Natural killer cell (primary cell): Measurements from ENCODE around the gene ZNF783. TPM values are rescaled to one million over a fixed set of nuclear protein-coding genes. Genes with fewer than 3 reads are reported as not detected.
"Not testable (repeated sequence)": the region's sequence is repeated elsewhere in the genome, so short reads cannot be mapped to it uniquely, and the experiment has no call there.

Experiments
- ATAC-seq, 3 donors: fragments of 150-1000 bp in 2 of 3; fragments of 200-7000 bp in 1 of 3; cut with Tn5 transposase; 1 replicate in 1 of 3; 2 replicates in 2 of 3; pipeline ENCODE4 v1.10.0; 2021; ENCODE audit warnings: mild to moderate bottlenecking in 2 of 3, moderate library complexity in 2 of 3
- DNase-seq, 2 donors: peaks; one replicate each; pipeline versions ENCODE4 v3.0.0 to v3.0.0-alpha.2; 2013 to 2021; ENCODE audit warnings: mixed read lengths in 1 of 2
- H3K27ac ChIP-seq: one replicate; pipeline ENCODE4 v1.5.1; 2013; ENCODE audit warnings: mild to moderate bottlenecking, low read length
- H3K27me3 ChIP-seq: one replicate; pipeline ENCODE4 v1.6.1; 2013; ENCODE audit warnings: low read length; ENCODE audit not compliant: control insufficient read depth, insufficient read depth
- H3K36me3 ChIP-seq: one replicate; pipeline ENCODE4 v1.6.1; 2013; ENCODE audit warnings: low read length; ENCODE audit not compliant: control insufficient read depth, insufficient read depth
- H3K4me1 ChIP-seq: one replicate; pipeline ENCODE4 v1.6.1; 2013; ENCODE audit warnings: low read length; ENCODE audit not compliant: control insufficient read depth, insufficient read depth
- H3K4me3 ChIP-seq: one replicate; pipeline ENCODE4 v1.5.1; 2013; ENCODE audit warnings: low read length
- H3K9me3 ChIP-seq: one replicate; pipeline ENCODE4 v1.6.1; 2013; ENCODE audit warnings: low read length; ENCODE audit not compliant: control insufficient read depth, insufficient read depth
- H3K27ac Mint-ChIP-seq, 2 donors: one replicate each; pipeline ENCODE4 v1.8.0; 2022; ENCODE audit warnings: mild to moderate bottlenecking in 2 of 2, mixed read lengths in 2 of 2, moderate library complexity in 1 of 2
- H3K27me3 Mint-ChIP-seq, 2 donors: one replicate each; pipeline ENCODE4 v1.8.0; 2022; ENCODE audit warnings: low read depth in 2 of 2, mixed read lengths in 2 of 2
- H3K36me3 Mint-ChIP-seq: one replicate; pipeline ENCODE4 v1.8.0; 2022; ENCODE audit warnings: mixed read lengths
- H3K4me1 Mint-ChIP-seq, 2 donors: one replicate each; pipeline ENCODE4 v1.8.0; 2022; ENCODE audit warnings: mixed read lengths in 2 of 2
- H3K4me3 Mint-ChIP-seq: one replicate; pipeline ENCODE4 v1.8.0; 2022; ENCODE audit warnings: mild to moderate bottlenecking, moderate library complexity, mixed read lengths
- H3K9me3 Mint-ChIP-seq, 2 donors: one replicate each; pipeline ENCODE4 v1.8.0; 2022; ENCODE audit warnings: mixed read lengths in 2 of 2
- WGBS: methylation state at CpG from one replicate; pipeline ENCODE4 v1.1.7; 2013; ENCODE audit warnings: missing lambda C conversion rate; ENCODE audit not compliant: insufficient coverage; 5-methylcytosine and 5-hydroxymethylcytosine counted together
- intact Hi-C: fragments of 100-400 bp; cut with micrococcal nuclease; formaldehyde crosslinking; loops from one replicate; pipeline ENCODE4 v1.14.2; 2022
- total RNA-seq, 4 donors: library from RNA; stranded (reverse); fragments of 120-200 nt in 1 of 4; gene quantifications; one replicate each; pipeline versions ENCODE4 v1.2.3 to v1.2.4, GENCODE V29; 2013 to 2022
- TF ChIP-seq, protein P1 (sequence below): fragments of 200-600 bp; IDR thresholded peaks from one replicate; pipeline ENCODE4 v1.8.0; 2022; ENCODE audit warnings: antibody characterized with exemption

Gene ZNF783
- total RNA-seq, 3 donors from 2014 or later (not counting 1 experiment from before 2014, with no cell fraction given) = 24.0 to 29.8 (median 28.3) TPM

DNA sequence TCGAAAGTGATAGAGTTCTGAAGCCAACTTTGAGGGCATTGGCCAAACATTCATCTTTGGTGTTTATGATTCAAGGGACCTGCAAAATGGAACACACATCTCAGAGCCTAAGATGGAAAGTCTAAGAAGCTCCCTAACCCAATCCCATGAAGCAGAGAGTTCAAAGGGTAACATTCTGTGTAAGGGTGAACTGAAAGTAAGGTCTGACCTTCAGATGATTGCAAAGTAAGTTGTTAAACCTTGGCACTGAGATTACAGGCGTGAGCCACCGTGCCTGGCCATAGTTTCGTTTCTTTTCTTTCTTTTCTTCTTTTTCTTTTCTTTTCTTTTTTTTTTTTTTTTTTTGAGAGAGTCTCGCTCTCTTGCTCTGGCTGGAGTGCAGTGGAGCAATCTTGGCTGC lies 20.3 kb upstream of the ZNF783 start:
- TF ChIP-seq, protein P1, sequence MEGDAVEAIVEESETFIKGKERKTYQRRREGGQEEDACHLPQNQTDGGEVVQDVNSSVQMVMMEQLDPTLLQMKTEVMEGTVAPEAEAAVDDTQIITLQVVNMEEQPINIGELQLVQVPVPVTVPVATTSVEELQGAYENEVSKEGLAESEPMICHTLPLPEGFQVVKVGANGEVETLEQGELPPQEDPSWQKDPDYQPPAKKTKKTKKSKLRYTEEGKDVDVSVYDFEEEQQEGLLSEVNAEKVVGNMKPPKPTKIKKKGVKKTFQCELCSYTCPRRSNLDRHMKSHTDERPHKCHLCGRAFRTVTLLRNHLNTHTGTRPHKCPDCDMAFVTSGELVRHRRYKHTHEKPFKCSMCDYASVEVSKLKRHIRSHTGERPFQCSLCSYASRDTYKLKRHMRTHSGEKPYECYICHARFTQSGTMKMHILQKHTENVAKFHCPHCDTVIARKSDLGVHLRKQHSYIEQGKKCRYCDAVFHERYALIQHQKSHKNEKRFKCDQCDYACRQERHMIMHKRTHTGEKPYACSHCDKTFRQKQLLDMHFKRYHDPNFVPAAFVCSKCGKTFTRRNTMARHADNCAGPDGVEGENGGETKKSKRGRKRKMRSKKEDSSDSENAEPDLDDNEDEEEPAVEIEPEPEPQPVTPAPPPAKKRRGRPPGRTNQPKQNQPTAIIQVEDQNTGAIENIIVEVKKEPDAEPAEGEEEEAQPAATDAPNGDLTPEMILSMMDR = no peak
- Mint-ChIP-seq H3K4me3 (peak overlapping the region; percentile 25), H3K36me3 (peaks cover 8% of the 10 kb centered on the region), H3K27ac (no peak overlapping the region), H3K27me3 (peaks cover 0 to 4% of the 10 kb centered on the region in 2 donors), H3K9me3 (peaks cover 0 to 5% of the 10 kb centered on the region in 2 donors), H3K4me1 (peaks cover 28 to 33% of the 10 kb centered on the region in 2 donors)
- Histone ChIP-seq H3K27me3 (peaks cover 2% of the 10 kb centered on the region), H3K36me3 (no peaks in the 10 kb centered on the region), H3K27ac (no peak overlapping the region), H3K4me1 (peaks cover 18% of the 10 kb centered on the region), H3K4me3 (no peak overlapping the region), H3K9me3 (no peaks in the 10 kb centered on the region)
- no peak for DNase-seq
- intact Hi-C loops = no loop called here
- no peak for ATAC-seq
- WGBS = 97% methylated on average over 5 of the region's 5 CpGs

DNA sequence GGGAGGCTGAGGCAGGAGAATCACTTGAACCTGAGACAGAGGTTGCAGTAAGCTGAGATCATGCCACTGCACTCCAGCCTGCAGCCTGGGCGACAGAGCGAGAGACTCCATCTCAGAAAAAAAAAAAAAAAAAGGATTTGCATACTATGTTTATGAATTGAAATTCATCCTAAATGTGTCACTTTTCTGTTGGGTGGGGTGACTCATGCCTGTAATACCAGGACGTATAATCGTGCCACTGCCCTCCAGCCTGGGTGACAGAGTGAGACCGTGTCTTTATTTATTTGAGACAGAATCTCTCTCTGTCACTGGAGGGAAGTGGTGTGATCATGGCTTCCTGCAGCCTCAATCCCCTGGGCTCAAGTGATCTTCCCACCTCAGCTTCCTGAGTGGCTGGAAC lies 16.8 kb upstream of the ZNF783 start:
- H3K4me1 ChIP-seq = peaks cover 9% of the 10 kb centered on the region
- no peaks in the 10 kb centered on the region for H3K36me3 ChIP-seq
- ATAC-seq = no peak
- TF ChIP-seq, protein P1 = no peak
- no peak overlapping the region for H3K4me3 ChIP-seq
- H3K9me3 Mint-ChIP-seq = peaks cover 0 to 5% of the 10 kb centered on the region in 2 donors
- H3K27me3 ChIP-seq = no peaks in the 10 kb centered on the region
- no peaks in the 10 kb centered on the region for H3K9me3 ChIP-seq
- no peaks in the 10 kb centered on the region for H3K27me3 Mint-ChIP-seq
- intact Hi-C loops = no loop called here
- peaks cover 8% of the 10 kb centered on the region for H3K36me3 Mint-ChIP-seq
- no peak for DNase-seq
- H3K4me1 Mint-ChIP-seq = peaks cover 28 to 32% of the 10 kb centered on the region in 2 donors
- WGBS = 40% methylated on average over 5 of the region's 5 CpGs
- H3K27ac ChIP-seq = no peak overlapping the region
- H3K27ac Mint-ChIP-seq = no peak overlapping the region
- no peak overlapping the region for H3K4me3 Mint-ChIP-seq

DNA sequence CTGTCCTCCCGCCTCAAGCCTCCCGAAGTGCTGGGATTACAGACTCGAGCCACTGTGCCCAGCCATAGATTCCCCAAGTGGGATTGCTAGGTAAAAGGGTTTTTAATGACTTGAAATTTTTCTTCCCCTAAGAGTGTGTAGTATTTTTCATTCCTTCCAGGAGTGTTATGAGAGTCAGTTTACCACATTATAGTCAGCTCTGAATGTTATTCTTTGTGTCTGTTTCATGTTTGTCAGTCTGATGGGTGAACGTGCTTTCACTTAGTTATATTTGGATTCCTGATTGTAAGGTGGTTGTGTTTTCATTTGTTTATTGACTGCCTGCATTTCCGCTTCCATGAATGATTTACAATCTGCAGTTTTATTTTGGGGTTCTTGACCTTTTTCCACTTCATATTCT lies 16.3 kb upstream of the ZNF783 start:
- Histone ChIP-seq H3K27ac (no peak overlapping the region), H3K36me3 (peaks cover 4% of the 10 kb centered on the region), H3K4me3 (no peak overlapping the region), H3K4me1 (peaks cover 4% of the 10 kb centered on the region), H3K9me3 (no peaks in the 10 kb centered on the region), H3K27me3 (no peaks in the 10 kb centered on the region)
- ATAC-seq = no peak
- Mint-ChIP-seq H3K27me3 (no peaks in the 10 kb centered on the region), H3K4me3 (no peak overlapping the region), H3K4me1 (peaks cover 23 to 27% of the 10 kb centered on the region in 2 donors), H3K27ac (no peak overlapping the region), H3K36me3 (peaks cover 8% of the 10 kb centered on the region), H3K9me3 (peaks cover 0 to 5% of the 10 kb centered on the region in 2 donors)
- no peak for DNase-seq
- TF ChIP-seq, protein P1 = no peak
- intact Hi-C loops = no loop called here
- WGBS = 84% methylated on average over 3 of the region's 5 CpGs

DNA sequence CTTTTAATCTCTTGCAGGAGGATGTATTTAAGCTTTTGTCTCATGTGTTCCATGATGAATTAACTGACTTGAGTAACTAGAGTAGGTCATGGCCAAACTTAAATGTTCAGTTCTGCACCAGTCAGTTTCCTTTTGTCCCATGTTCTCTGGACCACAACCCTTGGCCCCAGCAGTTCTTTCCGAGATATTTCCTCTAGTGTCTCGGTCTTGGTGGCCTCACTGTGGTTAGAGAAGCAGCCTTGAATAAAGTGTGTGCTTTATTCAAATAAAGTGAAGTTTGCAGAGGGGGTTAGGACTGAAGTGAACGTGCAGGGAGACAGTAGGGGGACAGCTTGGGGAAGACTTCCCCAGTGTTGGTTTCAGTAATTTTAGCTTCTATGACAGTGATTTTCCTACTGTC lies 13.2 kb upstream of the ZNF783 start:
- TF ChIP-seq, protein P1 = no peak
- intact Hi-C loops = no loop called here
- 56% methylated on average over 3 of the region's 3 CpGs for WGBS
- no peaks in the 10 kb centered on the region for H3K27me3 Mint-ChIP-seq
- Histone ChIP-seq H3K9me3 (no peaks in the 10 kb centered on the region), H3K36me3 (peaks cover 29% of the 10 kb centered on the region), H3K27ac (no peak overlapping the region), H3K4me1 (no peaks in the 10 kb centered on the region), H3K4me3 (no peak overlapping the region), H3K27me3 (no peaks in the 10 kb centered on the region)
- H3K36me3 Mint-ChIP-seq = no peaks in the 10 kb centered on the region
- no peak overlapping the region for H3K27ac Mint-ChIP-seq
- DNase-seq (no peak), ATAC-seq (no peak)
- H3K4me1 Mint-ChIP-seq = peaks cover 13 to 24% of the 10 kb centered on the region in 2 donors
- H3K4me3 Mint-ChIP-seq = no peak overlapping the region
- H3K9me3 Mint-ChIP-seq = no peaks in the 10 kb centered on the region

DNA sequence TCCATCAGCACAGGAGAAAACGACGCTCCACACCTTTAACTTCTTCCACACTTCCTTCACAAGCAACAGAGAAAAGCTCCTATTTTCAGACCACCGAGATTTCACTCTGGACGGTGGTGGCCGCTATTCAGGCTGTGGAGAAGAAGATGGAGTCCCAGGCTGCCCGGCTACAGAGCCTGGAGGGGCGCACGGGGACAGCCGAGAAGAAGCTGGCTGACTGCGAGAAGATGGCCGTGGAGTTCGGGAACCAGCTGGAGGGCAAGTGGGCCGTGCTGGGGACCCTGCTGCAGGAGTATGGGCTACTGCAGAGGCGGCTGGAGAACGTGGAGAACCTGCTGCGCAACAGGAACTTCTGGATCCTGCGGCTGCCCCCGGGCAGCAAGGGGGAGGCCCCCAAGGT lies 11.8 kb upstream of the ZNF783 start:
- H3K36me3 Mint-ChIP-seq, intact Hi-C loops, H3K4me3 ChIP-seq, H3K27me3 ChIP-seq, H3K27ac ChIP-seq, H3K4me3 Mint-ChIP-seq, H3K9me3 ChIP-seq, H3K9me3 Mint-ChIP-seq, DNase-seq, H3K27me3 Mint-ChIP-seq, H3K27ac Mint-ChIP-seq, ATAC-seq, H3K4me1 ChIP-seq: not testable (repeated sequence)
- peaks cover 13 to 24% of the 10 kb centered on the region in 2 donors for H3K4me1 Mint-ChIP-seq
- peaks cover 41% of the 10 kb centered on the region for H3K36me3 ChIP-seq
- WGBS = 96% methylated on average over 18 of the region's 18 CpGs
